Liver (tissue), 9 donors: Measurements from ENCODE around the gene INTS4. TPM values are rescaled to one million over a fixed set of nuclear protein-coding genes. Genes with fewer than 3 reads are reported as not detected.

Experiments
- DNase-seq: peaks from one replicate; pipeline ENCODE4 v3.0.0-alpha.2; 2017; ENCODE audit warnings: low spot score
- H3K27ac ChIP-seq, 2 donors: one replicate each; pipeline ENCODE4 v1.7.0; 2013; ENCODE audit warnings: inconsistent platforms in 2 of 2, low read length in 2 of 2, control low read depth in 1 of 2, low read depth in 1 of 2, mild to moderate bottlenecking in 1 of 2
- H3K27me3 ChIP-seq, 4 donors: one replicate each; pipeline versions ENCODE4 v1.6.1 to v1.7.0; 2013; ENCODE audit warnings: low read length in 3 of 4, inconsistent platforms in 1 of 4, mild to moderate bottlenecking in 1 of 4, moderate library complexity in 1 of 4; ENCODE audit not compliant: control insufficient read depth in 4 of 4, insufficient read depth in 4 of 4
- H3K36me3 ChIP-seq, 4 donors: one replicate each; pipeline versions ENCODE4 v1.6.1 to v1.7.0; 2013; ENCODE audit warnings: low read length in 3 of 4, mild to moderate bottlenecking in 3 of 4, low read depth in 1 of 4, moderate library complexity in 1 of 4; ENCODE audit not compliant: control insufficient read depth in 4 of 4, insufficient read depth in 3 of 4
- H3K4me1 ChIP-seq, 4 donors: one replicate each; pipeline versions ENCODE4 v1.6.1 to v1.7.0; 2013; ENCODE audit warnings: low read length in 3 of 4, mild to moderate bottlenecking in 3 of 4, moderate library complexity in 1 of 4; ENCODE audit not compliant: control insufficient read depth in 4 of 4, insufficient read depth in 4 of 4
- H3K4me3 ChIP-seq, 3 donors: one replicate each; pipeline versions ENCODE4 v1.6.1 to v1.7.0; 2013; ENCODE audit warnings: low read length in 3 of 3, control low read depth in 1 of 3, low read depth in 1 of 3, mild to moderate bottlenecking in 1 of 3
- H3K9ac ChIP-seq, 2 donors: one replicate each; pipeline ENCODE4 v1.7.0; 2013; ENCODE audit warnings: low read length in 2 of 2, mild to moderate bottlenecking in 2 of 2, moderate library complexity in 2 of 2, control low read depth in 1 of 2, low read depth in 1 of 2
- H3K9me3 ChIP-seq, 4 donors: one replicate each; pipeline versions ENCODE4 v1.6.1 to v1.7.0; 2013; ENCODE audit warnings: low read length in 3 of 4; ENCODE audit not compliant: control insufficient read depth in 4 of 4
- EGR1 ChIP-seq, 2 donors: IDR thresholded peaks; 2 replicates each; pipeline ENCODE4 v1.6.1; 2016 to 2018; ENCODE audit warnings: antibody characterized with exemption in 2 of 2, low read depth in 2 of 2
- FOXA1 ChIP-seq: IDR thresholded peaks from 2 replicates; pipeline ENCODE4 v1.6.1; 2016; ENCODE audit warnings: antibody characterized with exemption
- FOXA2 ChIP-seq: IDR thresholded peaks from 2 replicates; pipeline ENCODE4 v1.6.1; 2016; ENCODE audit warnings: antibody characterized with exemption
- GABPA ChIP-seq, 2 donors: IDR thresholded peaks in 1 of 2; conservative IDR thresholded peaks in 1 of 2; 2 replicates each; pipeline ENCODE4 v1.6.1; 2016; ENCODE audit warnings: antibody characterized with exemption in 2 of 2, mild to moderate bottlenecking in 1 of 2, moderate library complexity in 1 of 2
- HNF4A ChIP-seq, 2 donors: conservative IDR thresholded peaks; 2 replicates each; pipeline ENCODE4 v1.6.1; 2016; ENCODE audit warnings: antibody characterized with exemption in 2 of 2, mild to moderate bottlenecking in 2 of 2
- HNF4G ChIP-seq: IDR thresholded peaks from 2 replicates; pipeline ENCODE4 v1.6.1; 2016; ENCODE audit warnings: antibody characterized with exemption
- JUND ChIP-seq, 2 donors: IDR thresholded peaks; 2 replicates each; pipeline ENCODE4 v1.6.1; 2016; ENCODE audit warnings: antibody characterized with exemption in 2 of 2
- MAX ChIP-seq: IDR thresholded peaks from 2 replicates; pipeline ENCODE4 v1.6.1; 2016; ENCODE audit warnings: antibody characterized with exemption
- NR2F2 ChIP-seq: IDR thresholded peaks from 2 replicates; pipeline ENCODE4 v1.6.1; 2016; ENCODE audit warnings: antibody characterized with exemption
- RAD21 ChIP-seq, 2 donors: IDR thresholded peaks; 2 replicates each; pipeline ENCODE4 v1.6.1; 2016; ENCODE audit warnings: antibody characterized with exemption in 2 of 2, mild to moderate bottlenecking in 2 of 2
- RXRA ChIP-seq, 2 donors: IDR thresholded peaks; 2 replicates each; pipeline ENCODE4 v1.6.1; 2017 to 2018; ENCODE audit warnings: antibody characterized with exemption in 2 of 2, mild to moderate bottlenecking in 1 of 2
- SP1 ChIP-seq: IDR thresholded peaks from 2 replicates; pipeline ENCODE4 v1.6.1; 2018; ENCODE audit warnings: antibody characterized with exemption, mild to moderate bottlenecking
- TAF1 ChIP-seq: conservative IDR thresholded peaks from 2 replicates; pipeline ENCODE4 v1.6.1; 2016; ENCODE audit warnings: antibody characterized with exemption, mild to moderate bottlenecking
- YY1 ChIP-seq: IDR thresholded peaks from 2 replicates; pipeline ENCODE4 v1.6.1; 2016; ENCODE audit warnings: antibody characterized with exemption, mild to moderate bottlenecking
- ZBTB33 ChIP-seq: IDR thresholded peaks from 2 replicates; pipeline ENCODE4 v1.6.1; 2016; ENCODE audit warnings: antibody characterized with exemption
- WGBS: extraction: QIAGEN DNeasy Blood & Tissue Kit; methylation state at CpG from one replicate; pipeline ENCODE4 v1.1.7; 2013; 5-methylcytosine and 5-hydroxymethylcytosine counted together
- polyA plus RNA-seq, 2 donors: library from polyadenylated mRNA; stranded (reverse) in 1 of 2; unstranded in 1 of 2; fragments of 200-250 nt in 1 of 2; fragments of >200 nt in 1 of 2; fragmentation: Nextera tagmentation in 1 of 2; extraction: Ambion mirVana in 1 of 2; gene quantifications; one replicate each; pipeline versions ENCODE4 v1.2.1 to v1.2.3, GENCODE V29; 2013 to 2015
- total RNA-seq, 2 donors: library from RNA; depleted of rRNA; stranded (reverse); fragments of >200 nt; gene quantifications; one replicate each; pipeline ENCODE4 v1.2.3, GENCODE V29; 2014
- TF ChIP-seq, protein P1 (sequence below): fragments of 150-350 bp; IDR thresholded peaks from 2 replicates; pipeline ENCODE4 v1.5.1; 2017; ENCODE audit warnings: improper control_type of control experiment, low read depth, low read length; ENCODE audit not compliant: missing input control
- TF ChIP-seq, protein P2 (sequence below): IDR thresholded peaks from 2 replicates; pipeline ENCODE4 v1.6.1; 2016; ENCODE audit warnings: antibody characterized with exemption
- TF ChIP-seq, protein P3 (sequence below): IDR thresholded peaks from 2 replicates; pipeline ENCODE4 v1.6.1; 2016; ENCODE audit warnings: antibody characterized with exemption, mild to moderate bottlenecking
- donor health status: healthy.
- donor health status: healthy.
- donor health status: healthy.
- donor health status: healthy.
- donor health status: healthy.

The INTS4 gene
- total and polyA plus RNA-seq, 4 donors, result 7.9 to 19.1 (median 15.0) TPM

GRCh38 chr11:77842441-77843121 lies 151.9 kb downstream of the INTS4 start:
- no peak overlapping the region for H3K4me3 ChIP-seq
- WGBS, result 68% methylated on average over 1 of the region's 1 CpG
- no peaks in the 10 kb centered on the region for H3K27me3 ChIP-seq
- peaks cover 0 to 16% (median 7%) of the 10 kb centered on the region in 4 donors for H3K36me3 ChIP-seq
- H3K9ac ChIP-seq, result no peak overlapping the region
- no peaks in the 10 kb centered on the region for H3K9me3 ChIP-seq
- no peaks in the 10 kb centered on the region for H3K4me1 ChIP-seq
- no peak for DNase-seq
- TF ChIP-seq HNF4A (conservative IDR thresholded peaks at IDR 0.05) (no peak), FOXA2 (no peak), TAF1 (no peak), EGR1 (IDR thresholded peaks at IDR 0.05; ENCODE audit: low read depth in 2 of 2) (no peak), NR2F2 (no peak), SP1 (no peak), GABPA (IDR thresholded peaks at IDR 0.05 in 1 of 2, conservative IDR thresholded peaks at IDR 0.05 in 1 of 2) (no peak), RAD21 (IDR thresholded peaks at IDR 0.05) (no peak), ZBTB33 (no peak), YY1 (no peak)
- TF ChIP-seq, protein P1, sequence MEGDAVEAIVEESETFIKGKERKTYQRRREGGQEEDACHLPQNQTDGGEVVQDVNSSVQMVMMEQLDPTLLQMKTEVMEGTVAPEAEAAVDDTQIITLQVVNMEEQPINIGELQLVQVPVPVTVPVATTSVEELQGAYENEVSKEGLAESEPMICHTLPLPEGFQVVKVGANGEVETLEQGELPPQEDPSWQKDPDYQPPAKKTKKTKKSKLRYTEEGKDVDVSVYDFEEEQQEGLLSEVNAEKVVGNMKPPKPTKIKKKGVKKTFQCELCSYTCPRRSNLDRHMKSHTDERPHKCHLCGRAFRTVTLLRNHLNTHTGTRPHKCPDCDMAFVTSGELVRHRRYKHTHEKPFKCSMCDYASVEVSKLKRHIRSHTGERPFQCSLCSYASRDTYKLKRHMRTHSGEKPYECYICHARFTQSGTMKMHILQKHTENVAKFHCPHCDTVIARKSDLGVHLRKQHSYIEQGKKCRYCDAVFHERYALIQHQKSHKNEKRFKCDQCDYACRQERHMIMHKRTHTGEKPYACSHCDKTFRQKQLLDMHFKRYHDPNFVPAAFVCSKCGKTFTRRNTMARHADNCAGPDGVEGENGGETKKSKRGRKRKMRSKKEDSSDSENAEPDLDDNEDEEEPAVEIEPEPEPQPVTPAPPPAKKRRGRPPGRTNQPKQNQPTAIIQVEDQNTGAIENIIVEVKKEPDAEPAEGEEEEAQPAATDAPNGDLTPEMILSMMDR, result no peak
- TF ChIP-seq, protein P2, sequence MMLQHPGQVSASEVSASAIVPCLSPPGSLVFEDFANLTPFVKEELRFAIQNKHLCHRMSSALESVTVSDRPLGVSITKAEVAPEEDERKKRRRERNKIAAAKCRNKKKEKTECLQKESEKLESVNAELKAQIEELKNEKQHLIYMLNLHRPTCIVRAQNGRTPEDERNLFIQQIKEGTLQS, result no peak
- no peak overlapping the region for H3K27ac ChIP-seq

DNA sequence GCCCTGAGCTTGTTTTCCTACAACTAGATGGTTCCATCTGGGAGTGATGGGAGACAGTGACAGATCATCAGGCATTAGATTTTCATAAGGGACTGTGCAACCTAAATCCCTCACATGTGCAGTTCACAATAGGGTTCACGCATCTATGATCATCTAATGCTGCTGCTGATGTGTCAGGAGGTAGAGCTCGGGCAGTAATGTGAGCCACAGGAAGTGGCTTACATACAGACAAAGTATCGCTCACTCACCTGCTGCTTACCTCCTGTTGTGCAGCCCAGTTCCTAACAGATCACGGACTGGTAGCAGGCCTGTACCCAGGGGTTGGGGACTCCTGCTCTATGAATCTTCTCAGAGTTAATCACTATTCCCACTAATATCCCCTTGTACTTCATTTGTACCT lies 161.2 kb downstream of the INTS4 start:
- 90% methylated on average over 4 of the region's 4 CpGs for WGBS
- H3K9me3 ChIP-seq, result no peaks in the 10 kb centered on the region

More for the DNA sequence above, 161.2 kb downstream of the INTS4 start:
- DNase-seq, result no peak
- TF ChIP-seq RXRA (IDR thresholded peaks at IDR 0.05) (no peak), JUND (IDR thresholded peaks at IDR 0.05) (no peak), FOXA2 (no peak), HNF4G (no peak), NR2F2 (no peak), FOXA1 (no peak), ZBTB33 (no peak), YY1 (no peak), RAD21 (IDR thresholded peaks at IDR 0.05) (no peak), HNF4A (conservative IDR thresholded peaks at IDR 0.05) (no peak), MAX (no peak), SP1 (no peak), GABPA (IDR thresholded peaks at IDR 0.05 in 1 of 2, conservative IDR thresholded peaks at IDR 0.05 in 1 of 2) (no peak), TAF1 (no peak), EGR1 (IDR thresholded peaks at IDR 0.05; ENCODE audit: low read depth in 2 of 2) (no peak)
- TF ChIP-seq, protein P1, result no peak
- TF ChIP-seq, protein P3, sequence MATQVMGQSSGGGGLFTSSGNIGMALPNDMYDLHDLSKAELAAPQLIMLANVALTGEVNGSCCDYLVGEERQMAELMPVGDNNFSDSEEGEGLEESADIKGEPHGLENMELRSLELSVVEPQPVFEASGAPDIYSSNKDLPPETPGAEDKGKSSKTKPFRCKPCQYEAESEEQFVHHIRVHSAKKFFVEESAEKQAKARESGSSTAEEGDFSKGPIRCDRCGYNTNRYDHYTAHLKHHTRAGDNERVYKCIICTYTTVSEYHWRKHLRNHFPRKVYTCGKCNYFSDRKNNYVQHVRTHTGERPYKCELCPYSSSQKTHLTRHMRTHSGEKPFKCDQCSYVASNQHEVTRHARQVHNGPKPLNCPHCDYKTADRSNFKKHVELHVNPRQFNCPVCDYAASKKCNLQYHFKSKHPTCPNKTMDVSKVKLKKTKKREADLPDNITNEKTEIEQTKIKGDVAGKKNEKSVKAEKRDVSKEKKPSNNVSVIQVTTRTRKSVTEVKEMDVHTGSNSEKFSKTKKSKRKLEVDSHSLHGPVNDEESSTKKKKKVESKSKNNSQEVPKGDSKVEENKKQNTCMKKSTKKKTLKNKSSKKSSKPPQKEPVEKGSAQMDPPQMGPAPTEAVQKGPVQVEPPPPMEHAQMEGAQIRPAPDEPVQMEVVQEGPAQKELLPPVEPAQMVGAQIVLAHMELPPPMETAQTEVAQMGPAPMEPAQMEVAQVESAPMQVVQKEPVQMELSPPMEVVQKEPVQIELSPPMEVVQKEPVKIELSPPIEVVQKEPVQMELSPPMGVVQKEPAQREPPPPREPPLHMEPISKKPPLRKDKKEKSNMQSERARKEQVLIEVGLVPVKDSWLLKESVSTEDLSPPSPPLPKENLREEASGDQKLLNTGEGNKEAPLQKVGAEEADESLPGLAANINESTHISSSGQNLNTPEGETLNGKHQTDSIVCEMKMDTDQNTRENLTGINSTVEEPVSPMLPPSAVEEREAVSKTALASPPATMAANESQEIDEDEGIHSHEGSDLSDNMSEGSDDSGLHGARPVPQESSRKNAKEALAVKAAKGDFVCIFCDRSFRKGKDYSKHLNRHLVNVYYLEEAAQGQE, result no peak
- TF ChIP-seq, protein P2, result no peak
- no peaks in the 10 kb centered on the region for H3K4me1 ChIP-seq
- H3K4me3 ChIP-seq, result no peak overlapping the region
- H3K36me3 ChIP-seq, result no peaks in the 10 kb centered on the region
- H3K9ac ChIP-seq, result no peak overlapping the region
- no peaks in the 10 kb centered on the region for H3K27me3 ChIP-seq
- no peak overlapping the region for H3K27ac ChIP-seq
